HepG2 (cell line): ENCODE measurements around the gene ATG4D. TPM values are rescaled to one million over a fixed set of nuclear protein-coding genes. Genes with fewer than 3 reads are reported as not detected.

Source experiments
- ATF3 ChIP-seq: sonication (generic); formaldehyde crosslinking; IDR thresholded peaks from 2 replicates; pipeline ENCODE4 v1.4.0; 2020; ENCODE audit warnings: missing genetic modification reagents
- DBP ChIP-seq: sonication (generic); formaldehyde crosslinking; IDR thresholded peaks from 2 replicates; pipeline ENCODE4 v1.4.0; 2020; ENCODE audit warnings: missing genetic modification reagents; ENCODE audit errors: not compliant biosample characterization
- RFX3 ChIP-seq: IDR thresholded peaks from 2 replicates; pipeline ENCODE4 v1.6.1; 2016; ENCODE audit warnings: missing biosample characterization, missing genetic modification reagents
- SALL1 ChIP-seq: sonication (generic); formaldehyde crosslinking; IDR thresholded peaks from 2 replicates; pipeline ENCODE4 v1.8.0; 2022; ENCODE audit warnings: mild to moderate bottlenecking, missing genetic modification reagents
- SP140L ChIP-seq: sonication (generic); formaldehyde crosslinking; IDR thresholded peaks from 2 replicates; pipeline ENCODE4 v1.4.0; 2020; ENCODE audit warnings: missing genetic modification reagents, borderline replicate concordance
- ZNF207 ChIP-seq: fragments of 450-650 bp; IDR thresholded peaks from 2 replicates; pipeline ENCODE4 v1.6.1; 2016; ENCODE audit warnings: antibody characterized with exemption, borderline replicate concordance
- ZNF563 ChIP-seq: sonication (generic); formaldehyde crosslinking; IDR thresholded peaks from 2 replicates; pipeline ENCODE4 v1.8.0; 2022; ENCODE audit warnings: mild to moderate bottlenecking, moderate library complexity, missing genetic modification reagents
- polyA plus RNA-seq, 8 experiments: library from polyadenylated mRNA; depleted of rRNA in 3 of 8; stranded (reverse) in 7 of 8; unstranded in 1 of 8; fragments of >200 nt; fragmentation: Illumina TruSeq in 4 of 8; extraction: Trizol in 4 of 8; gene quantifications; 2 replicates each; pipeline versions ENCODE4 v1.2.1 to v1.2.3, GENCODE V29; 2011 to 2016; ENCODE audit warnings: low read depth in 4 of 8, missing spikeins in 1 of 8, mixed read lengths in 1 of 8; ENCODE audit not compliant: insufficient read depth in 1 of 8
- total RNA-seq, 5 experiments: library from RNA; depleted of rRNA; stranded (reverse); fragments of >200 nt; fragmentation: Illumina TruSeq; extraction: Trizol; gene quantifications; 2 replicates each; pipeline ENCODE4 v1.2.3, GENCODE V29; 2016; ENCODE audit warnings: low read depth in 1 of 5
- TF ChIP-seq, protein P1 (sequence below): sonication (generic); formaldehyde crosslinking; IDR thresholded peaks from 2 replicates; pipeline ENCODE4 v1.4.0; 2020; ENCODE audit warnings: missing genetic modification reagents
- TF ChIP-seq, protein P2 (sequence below): sonication (generic); formaldehyde crosslinking; IDR thresholded peaks from 2 replicates; pipeline ENCODE4 v1.4.0; 2020; ENCODE audit warnings: missing genetic modification reagents, borderline replicate concordance
- TF ChIP-seq, protein P3 (sequence below): sonication (generic); formaldehyde crosslinking; IDR thresholded peaks from 2 replicates; pipeline ENCODE4 v1.9.0; 2021; ENCODE audit warnings: mild to moderate bottlenecking, missing genetic modification reagents
- TF ChIP-seq, protein P4 (sequence below): sonication (generic); formaldehyde crosslinking; IDR thresholded peaks from 2 replicates; pipeline ENCODE4 v1.4.0; 2020; ENCODE audit warnings: mild to moderate bottlenecking, missing genetic modification reagents
- TF ChIP-seq, protein P5 (sequence below): sonication (generic); formaldehyde crosslinking; IDR thresholded peaks from 2 replicates; pipeline ENCODE4 v1.4.0; 2020; ENCODE audit warnings: missing genetic modification reagents, borderline replicate concordance
- TF ChIP-seq, protein P6 (sequence below): sonication (generic); formaldehyde crosslinking; IDR thresholded peaks from 2 replicates; pipeline ENCODE4 v1.5.0; 2020; ENCODE audit warnings: missing genetic modification reagents

The ATG4D gene
- total and polyA plus RNA-seq, 2 of the 13 experiments (the other 11 are each of a cell fraction or from before 2014, with no cell fraction given) = 17.8 to 19.0 TPM

GRCh38 chr19:10523135-10523636, 20.5 kb upstream of the ATG4D start (continued):
- TF ChIP-seq DBP (CRISPR knock-in tag) (no peak), ZNF563 (no peak), SP140L (no peak), RFX3 (CRISPR knock-in tag) (no peak), ATF3 (CRISPR knock-in tag) (no peak), SALL1 (CRISPR knock-in tag) (no peak), ZNF207 (no peak)
- TF ChIP-seq, protein P1, sequence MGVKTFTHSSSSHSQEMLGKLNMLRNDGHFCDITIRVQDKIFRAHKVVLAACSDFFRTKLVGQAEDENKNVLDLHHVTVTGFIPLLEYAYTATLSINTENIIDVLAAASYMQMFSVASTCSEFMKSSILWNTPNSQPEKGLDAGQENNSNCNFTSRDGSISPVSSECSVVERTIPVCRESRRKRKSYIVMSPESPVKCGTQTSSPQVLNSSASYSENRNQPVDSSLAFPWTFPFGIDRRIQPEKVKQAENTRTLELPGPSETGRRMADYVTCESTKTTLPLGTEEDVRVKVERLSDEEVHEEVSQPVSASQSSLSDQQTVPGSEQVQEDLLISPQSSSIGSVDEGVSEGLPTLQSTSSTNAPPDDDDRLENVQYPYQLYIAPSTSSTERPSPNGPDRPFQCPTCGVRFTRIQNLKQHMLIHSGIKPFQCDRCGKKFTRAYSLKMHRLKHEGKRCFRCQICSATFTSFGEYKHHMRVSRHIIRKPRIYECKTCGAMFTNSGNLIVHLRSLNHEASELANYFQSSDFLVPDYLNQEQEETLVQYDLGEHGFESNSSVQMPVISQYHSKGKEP (CRISPR knock-in tag) = no peak
- TF ChIP-seq, protein P2, sequence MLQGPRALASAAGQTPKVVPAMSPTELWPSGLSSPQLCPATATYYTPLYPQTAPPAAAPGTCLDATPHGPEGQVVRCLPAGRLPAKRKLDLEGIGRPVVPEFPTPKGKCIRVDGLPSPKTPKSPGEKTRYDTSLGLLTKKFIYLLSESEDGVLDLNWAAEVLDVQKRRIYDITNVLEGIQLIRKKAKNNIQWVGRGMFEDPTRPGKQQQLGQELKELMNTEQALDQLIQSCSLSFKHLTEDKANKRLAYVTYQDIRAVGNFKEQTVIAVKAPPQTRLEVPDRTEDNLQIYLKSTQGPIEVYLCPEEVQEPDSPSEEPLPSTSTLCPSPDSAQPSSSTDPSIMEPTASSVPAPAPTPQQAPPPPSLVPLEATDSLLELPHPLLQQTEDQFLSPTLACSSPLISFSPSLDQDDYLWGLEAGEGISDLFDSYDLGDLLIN (CRISPR knock-in tag) = no peak
- TF ChIP-seq, protein P3, sequence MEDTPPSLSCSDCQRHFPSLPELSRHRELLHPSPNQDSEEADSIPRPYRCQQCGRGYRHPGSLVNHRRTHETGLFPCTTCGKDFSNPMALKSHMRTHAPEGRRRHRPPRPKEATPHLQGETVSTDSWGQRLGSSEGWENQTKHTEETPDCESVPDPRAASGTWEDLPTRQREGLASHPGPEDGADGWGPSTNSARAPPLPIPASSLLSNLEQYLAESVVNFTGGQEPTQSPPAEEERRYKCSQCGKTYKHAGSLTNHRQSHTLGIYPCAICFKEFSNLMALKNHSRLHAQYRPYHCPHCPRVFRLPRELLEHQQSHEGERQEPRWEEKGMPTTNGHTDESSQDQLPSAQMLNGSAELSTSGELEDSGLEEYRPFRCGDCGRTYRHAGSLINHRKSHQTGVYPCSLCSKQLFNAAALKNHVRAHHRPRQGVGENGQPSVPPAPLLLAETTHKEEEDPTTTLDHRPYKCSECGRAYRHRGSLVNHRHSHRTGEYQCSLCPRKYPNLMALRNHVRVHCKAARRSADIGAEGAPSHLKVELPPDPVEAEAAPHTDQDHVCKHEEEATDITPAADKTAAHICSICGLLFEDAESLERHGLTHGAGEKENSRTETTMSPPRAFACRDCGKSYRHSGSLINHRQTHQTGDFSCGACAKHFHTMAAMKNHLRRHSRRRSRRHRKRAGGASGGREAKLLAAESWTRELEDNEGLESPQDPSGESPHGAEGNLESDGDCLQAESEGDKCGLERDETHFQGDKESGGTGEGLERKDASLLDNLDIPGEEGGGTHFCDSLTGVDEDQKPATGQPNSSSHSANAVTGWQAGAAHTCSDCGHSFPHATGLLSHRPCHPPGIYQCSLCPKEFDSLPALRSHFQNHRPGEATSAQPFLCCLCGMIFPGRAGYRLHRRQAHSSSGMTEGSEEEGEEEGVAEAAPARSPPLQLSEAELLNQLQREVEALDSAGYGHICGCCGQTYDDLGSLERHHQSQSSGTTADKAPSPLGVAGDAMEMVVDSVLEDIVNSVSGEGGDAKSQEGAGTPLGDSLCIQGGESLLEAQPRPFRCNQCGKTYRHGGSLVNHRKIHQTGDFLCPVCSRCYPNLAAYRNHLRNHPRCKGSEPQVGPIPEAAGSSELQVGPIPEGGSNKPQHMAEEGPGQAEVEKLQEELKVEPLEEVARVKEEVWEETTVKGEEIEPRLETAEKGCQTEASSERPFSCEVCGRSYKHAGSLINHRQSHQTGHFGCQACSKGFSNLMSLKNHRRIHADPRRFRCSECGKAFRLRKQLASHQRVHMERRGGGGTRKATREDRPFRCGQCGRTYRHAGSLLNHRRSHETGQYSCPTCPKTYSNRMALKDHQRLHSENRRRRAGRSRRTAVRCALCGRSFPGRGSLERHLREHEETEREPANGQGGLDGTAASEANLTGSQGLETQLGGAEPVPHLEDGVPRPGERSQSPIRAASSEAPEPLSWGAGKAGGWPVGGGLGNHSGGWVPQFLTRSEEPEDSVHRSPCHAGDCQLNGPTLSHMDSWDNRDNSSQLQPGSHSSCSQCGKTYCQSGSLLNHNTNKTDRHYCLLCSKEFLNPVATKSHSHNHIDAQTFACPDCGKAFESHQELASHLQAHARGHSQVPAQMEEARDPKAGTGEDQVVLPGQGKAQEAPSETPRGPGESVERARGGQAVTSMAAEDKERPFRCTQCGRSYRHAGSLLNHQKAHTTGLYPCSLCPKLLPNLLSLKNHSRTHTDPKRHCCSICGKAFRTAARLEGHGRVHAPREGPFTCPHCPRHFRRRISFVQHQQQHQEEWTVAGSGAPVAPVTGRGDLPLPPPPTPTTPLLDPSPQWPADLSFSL (CRISPR knock-in tag) = no peak
- TF ChIP-seq, protein P4, sequence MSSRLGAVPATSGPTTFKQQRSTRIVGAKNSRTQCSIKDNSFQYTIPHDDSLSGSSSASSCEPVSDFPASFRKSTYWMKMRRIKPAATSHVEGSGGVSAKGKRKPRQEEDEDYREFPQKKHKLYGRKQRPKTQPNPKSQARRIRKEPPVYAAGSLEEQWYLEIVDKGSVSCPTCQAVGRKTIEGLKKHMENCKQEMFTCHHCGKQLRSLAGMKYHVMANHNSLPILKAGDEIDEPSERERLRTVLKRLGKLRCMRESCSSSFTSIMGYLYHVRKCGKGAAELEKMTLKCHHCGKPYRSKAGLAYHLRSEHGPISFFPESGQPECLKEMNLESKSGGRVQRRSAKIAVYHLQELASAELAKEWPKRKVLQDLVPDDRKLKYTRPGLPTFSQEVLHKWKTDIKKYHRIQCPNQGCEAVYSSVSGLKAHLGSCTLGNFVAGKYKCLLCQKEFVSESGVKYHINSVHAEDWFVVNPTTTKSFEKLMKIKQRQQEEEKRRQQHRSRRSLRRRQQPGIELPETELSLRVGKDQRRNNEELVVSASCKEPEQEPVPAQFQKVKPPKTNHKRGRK (CRISPR knock-in tag) = no peak
- TF ChIP-seq, protein P5, sequence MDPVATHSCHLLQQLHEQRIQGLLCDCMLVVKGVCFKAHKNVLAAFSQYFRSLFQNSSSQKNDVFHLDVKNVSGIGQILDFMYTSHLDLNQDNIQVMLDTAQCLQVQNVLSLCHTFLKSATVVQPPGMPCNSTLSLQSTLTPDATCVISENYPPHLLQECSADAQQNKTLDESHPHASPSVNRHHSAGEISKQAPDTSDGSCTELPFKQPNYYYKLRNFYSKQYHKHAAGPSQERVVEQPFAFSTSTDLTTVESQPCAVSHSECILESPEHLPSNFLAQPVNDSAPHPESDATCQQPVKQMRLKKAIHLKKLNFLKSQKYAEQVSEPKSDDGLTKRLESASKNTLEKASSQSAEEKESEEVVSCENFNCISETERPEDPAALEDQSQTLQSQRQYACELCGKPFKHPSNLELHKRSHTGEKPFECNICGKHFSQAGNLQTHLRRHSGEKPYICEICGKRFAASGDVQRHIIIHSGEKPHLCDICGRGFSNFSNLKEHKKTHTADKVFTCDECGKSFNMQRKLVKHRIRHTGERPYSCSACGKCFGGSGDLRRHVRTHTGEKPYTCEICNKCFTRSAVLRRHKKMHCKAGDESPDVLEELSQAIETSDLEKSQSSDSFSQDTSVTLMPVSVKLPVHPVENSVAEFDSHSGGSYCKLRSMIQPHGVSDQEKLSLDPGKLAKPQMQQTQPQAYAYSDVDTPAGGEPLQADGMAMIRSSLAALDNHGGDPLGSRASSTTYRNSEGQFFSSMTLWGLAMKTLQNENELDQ (CRISPR knock-in tag) = no peak
- TF ChIP-seq, protein P6, sequence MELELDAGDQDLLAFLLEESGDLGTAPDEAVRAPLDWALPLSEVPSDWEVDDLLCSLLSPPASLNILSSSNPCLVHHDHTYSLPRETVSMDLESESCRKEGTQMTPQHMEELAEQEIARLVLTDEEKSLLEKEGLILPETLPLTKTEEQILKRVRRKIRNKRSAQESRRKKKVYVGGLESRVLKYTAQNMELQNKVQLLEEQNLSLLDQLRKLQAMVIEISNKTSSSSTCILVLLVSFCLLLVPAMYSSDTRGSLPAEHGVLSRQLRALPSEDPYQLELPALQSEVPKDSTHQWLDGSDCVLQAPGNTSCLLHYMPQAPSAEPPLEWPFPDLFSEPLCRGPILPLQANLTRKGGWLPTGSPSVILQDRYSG (CRISPR knock-in tag) = no peak
